ENCODE measurements around the gene RNF39. TPM values are rescaled to one million over a fixed set of nuclear protein-coding genes. Genes with fewer than 3 reads are reported as not detected.
A peak's percentile ranks its signal among the peaks of the same experiment; 100 is the strongest.

The RNF39 gene
- total and polyA plus RNA-seq, 2 of the 4 experiments (the other 2 are of a cell fraction): not detected

- no peak overlapping the region for H2BK120ac ChIP-seq (ENCODE audit: low read depth, low read length)
- CTCF ChIA-PET: interaction anchor here (0.6 kb wide), 1 partner anchor 20 kb away, joined by 3 read pairs; no protein-coding TSS in a partner anchor
- peaks cover 3% of the 10 kb centered on the region; the same call in 1 of the 2 replicates for H3K9me1 ChIP-seq (ENCODE audit: insufficient read depth, low read length)
- no peak overlapping the region for H2BK5ac ChIP-seq (ENCODE audit: low read depth, low read length, poor library complexity, severe bottlenecking)
- TF ChIP-seq ELK1 (IDR thresholded peaks at IDR 0.05; ENCODE audit: borderline replicate concordance, low read depth, low read length) (no peak), BHLHE40 (IDR thresholded peaks at IDR 0.05; ENCODE audit: low read depth, low read length) (no peak), SMC3 (IDR thresholded peaks at IDR 0.05; ENCODE audit: low read depth, low read length) (no peak)
- in situ Hi-C loops (cut with MboI; ENCODE audit: low sequenced_read_pairs): no loop called here
- H2AK5ac ChIP-seq (ENCODE audit: low read depth, low read length): no peak overlapping the region
- H3K9ac ChIP-seq (ENCODE audit: low read depth, low read length): no peak overlapping the region
- H4K8ac ChIP-seq (ENCODE audit: low read depth in 2 of 2, low read length in 2 of 2): no peak overlapping the region
- H4K91ac ChIP-seq (ENCODE audit: insufficient read depth, low read depth, low read length): no peak overlapping the region
- no peak overlapping the region for H3K27ac ChIP-seq (ENCODE audit: insufficient read depth, low read length)
- H2AK9ac ChIP-seq (replicated peaks; ENCODE audit: low read depth, low read length, poor library complexity): peak overlapping the region; percentile 71
- H2BK15ac ChIP-seq (ENCODE audit: low read depth, low read length): no peak overlapping the region
- POLR2A ChIA-PET (ENCODE audit: unreplicated experiment): no interaction called here
- H3K18ac ChIP-seq (ENCODE audit: low read depth, low read length): no peak overlapping the region
- 4% methylated on average over 17 of the region's 37 CpGs; no CpG with 5 or more reads in 1 of the 2 experiments for WGBS, 2 experiments (ENCODE audit: extremely low coverage in 2 of 2, insufficient read length in 1 of 2)
- peaks cover 3% of the 10 kb centered on the region; the same call in 1 of the 2 replicates for H3K4me1 ChIP-seq (ENCODE audit: control insufficient read depth, insufficient read depth, low read length)
- H3K14ac ChIP-seq (replicated peaks; ENCODE audit: low read depth, low read length): no peak overlapping the region
- DNase-seq (no peak), ATAC-seq (ENCODE audit: low read depth) (peak; percentile 28)
- no peaks in the 10 kb centered on the region for H3K9me3 ChIP-seq (ENCODE audit: control insufficient read depth, insufficient read depth, low read length)
- no peaks in the 10 kb centered on the region for H3K79me1 ChIP-seq (ENCODE audit: low read depth in 1 of 2, low read length in 2 of 2)
- H3K23ac ChIP-seq (ENCODE audit: low read depth, low read length): no peak overlapping the region
- H3K36me3 ChIP-seq (ENCODE audit: control insufficient read depth, insufficient read depth, low read length): peaks cover 2% of the 10 kb centered on the region; the same call in 1 of the 2 replicates
- intact Hi-C loops (cut with micrococcal nuclease): no loop called here
- H3K4me3 ChIP-seq (ENCODE audit: insufficient read depth, low read depth, low read length): peak overlapping the region; percentile 18; the same call in 1 of the 2 replicates
- H4K5ac ChIP-seq (ENCODE audit: low read depth, low read length): no peak overlapping the region
- no peaks in the 10 kb centered on the region for H4K20me1 ChIP-seq (ENCODE audit: insufficient read depth, low read length)
- no peak overlapping the region for H3K4ac ChIP-seq (ENCODE audit: low read depth, low read length)
- no TSS peak for BruUV-seq (replicated peaks)
- H3K56ac ChIP-seq (ENCODE audit: extremely low read depth, insufficient read depth, low read length): no peak overlapping the region
- dilution Hi-C loops (cut with HindIII; ENCODE audit: low sequenced_read_pairs, unreplicated experiment): no loop called here
- peak overlapping the region; percentile 76 for H2AFZ ChIP-seq (replicated peaks; ENCODE audit: low read length, poor library complexity)
- H2BK20ac ChIP-seq (ENCODE audit: low read depth, low read length): no peak overlapping the region
- peaks cover 81% of the 10 kb centered on the region for H3K27me3 ChIP-seq (ENCODE audit: control insufficient read depth, insufficient read depth, low read length)
- peak overlapping the region; percentile 65; the same call in 1 of the 2 replicates for H3K4me2 ChIP-seq (ENCODE audit: low read depth, low read length)
These were observed 1.1 kb downstream of the RNF39 start for GRCh38 chr6:30074331-30075093.
